GM18873 (cell line): ENCODE results near the gene SEC11C.

Experiments
- ATAC-seq: cut with Tn5 transposase; IDR thresholded peaks from one replicate; pipeline ENCODE4 v1.9.1; 2021; ENCODE audit warnings: mild to moderate bottlenecking, moderate library complexity, moderate number of reproducible peaks; ENCODE audit not compliant: unreplicated experiment, low FRiP score

Gene SEC11C

DNA sequence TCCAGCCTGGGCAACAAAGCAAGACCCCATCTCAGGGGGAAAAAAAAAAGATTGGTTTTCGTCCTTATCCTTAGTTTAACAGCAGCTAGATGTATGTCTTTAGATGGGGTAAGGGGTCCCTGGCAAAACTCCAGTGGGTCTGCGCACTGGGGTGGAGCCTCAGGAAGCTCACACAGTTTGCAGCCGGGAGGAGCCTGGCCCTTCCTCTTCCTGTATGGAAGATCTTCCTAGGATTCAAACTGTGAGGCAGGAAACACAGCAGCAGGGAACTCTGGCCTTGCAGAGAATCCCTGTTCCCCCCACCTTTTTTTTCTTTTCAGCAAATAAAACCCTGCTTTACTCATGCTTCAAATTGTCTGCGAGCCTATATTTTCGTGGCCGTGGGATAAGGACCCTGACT lies 67.8 kb downstream of the SEC11C start:
- no peak for ATAC-seq
